Neural progenitor cell (in vitro differentiated cells): Measurements from ENCODE around the gene LHFPL5.

ENCODE experiments used
- CTCF ChIP-seq: fragments of 200-600 bp; sonication (generic); IDR thresholded peaks from 2 replicates; pipeline ENCODE4 v1.5.1; 2017; ENCODE audit warnings: antibody characterized with exemption, mild to moderate bottlenecking
- EZH2 ChIP-seq: fragments of 200-600 bp; sonication (generic); IDR thresholded peaks from 2 replicates; pipeline ENCODE4 v1.6.1; 2017; ENCODE audit warnings: antibody characterized with exemption, mild to moderate bottlenecking, moderate library complexity

GRCh38 chr6:35823601-35824000 is 18.4 kb downstream of the LHFPL5 start:
- TF ChIP-seq CTCF, result no peak
- TF ChIP-seq EZH2, result no peak
